ENCODE measurements around the gene PRR20G. TPM values are rescaled to one million over a fixed set of nuclear protein-coding genes. Genes with fewer than 3 reads are reported as not detected.
"Not testable (repeated sequence)": the region's sequence is repeated elsewhere in the genome, so short reads cannot be mapped to it uniquely, and the experiment has no call there.

The PRR20G gene
- total RNA-seq, 1 donor from 2014 or later = not detected

GRCh38 chr3:127296959-127297358 lies 9.1 kb upstream of the PRR20G start:
- no peak for DNase-seq

- no peak for DNase-seq
These were observed 8.3 kb upstream of the PRR20G start for GRCh38 chr3:127296166-127296565.

GRCh38 chr3:127293650-127294049 lies 5.8 kb upstream of the PRR20G start:
- not testable (repeated sequence) for DNase-seq

- no peak for DNase-seq
These were observed 3.8 kb upstream of the PRR20G start for GRCh38 chr3:127291611-127292010.

GRCh38 chr3:127291114-127291513 lies 3.3 kb upstream of the PRR20G start:
- no peak for DNase-seq

GRCh38 chr3:127289706-127290575 lies 2.1 kb upstream of the PRR20G start:
- no peak for DNase-seq

- no peak for DNase-seq
These were observed 1.3 kb upstream of the PRR20G start for GRCh38 chr3:127288921-127289705.

- DNase-seq = no peak
These were observed 497 bp upstream of the PRR20G start for GRCh38 chr3:127288343-127288742.

GRCh38 chr3:127286571-127287140 lies 1.2 kb downstream of the PRR20G start:
- DNase-seq = no peak

- no peak for DNase-seq
These were observed 3.6 kb downstream of the PRR20G start for GRCh38 chr3:127284258-127284657.

GRCh38 chr3:127277561-127277960 lies 10.3 kb downstream of the PRR20G start:
- DNase-seq = no peak

GRCh38 chr3:127276995-127277394 lies 10.9 kb downstream of the PRR20G start:
- no peak for DNase-seq

GRCh38 chr3:127276396-127276795 lies 11.4 kb downstream of the PRR20G start:
- no peak for DNase-seq

- no peak for DNase-seq
These were observed 12.5 kb downstream of the PRR20G start for GRCh38 chr3:127275287-127275781.

- DNase-seq = no peak
These were observed 13.6 kb downstream of the PRR20G start for GRCh38 chr3:127274200-127274760.

- no peak for DNase-seq
These were observed 14.6 kb downstream of the PRR20G start for GRCh38 chr3:127273206-127273605.

- no peak for DNase-seq
These were observed 21.7 kb downstream of the PRR20G start for GRCh38 chr3:127266186-127266585.

GRCh38 chr3:127265581-127265981 lies 22.3 kb downstream of the PRR20G start:
- no peak for DNase-seq

GRCh38 chr3:127264794-127265514 lies 22.9 kb downstream of the PRR20G start:
- DNase-seq = no peak

- no peak for DNase-seq
These were observed 23.6 kb downstream of the PRR20G start for GRCh38 chr3:127264292-127264691.

GRCh38 chr3:127263586-127264231 lies 24.1 kb downstream of the PRR20G start:
- no peak for DNase-seq
